ENCODE data around the gene USP9X. TPM values are rescaled to one million over a fixed set of nuclear protein-coding genes. Genes with fewer than 3 reads are reported as not detected.

USP9X gene
- total RNA-seq, 1 experiment from 2014 or later = 163 TPM

DNA sequence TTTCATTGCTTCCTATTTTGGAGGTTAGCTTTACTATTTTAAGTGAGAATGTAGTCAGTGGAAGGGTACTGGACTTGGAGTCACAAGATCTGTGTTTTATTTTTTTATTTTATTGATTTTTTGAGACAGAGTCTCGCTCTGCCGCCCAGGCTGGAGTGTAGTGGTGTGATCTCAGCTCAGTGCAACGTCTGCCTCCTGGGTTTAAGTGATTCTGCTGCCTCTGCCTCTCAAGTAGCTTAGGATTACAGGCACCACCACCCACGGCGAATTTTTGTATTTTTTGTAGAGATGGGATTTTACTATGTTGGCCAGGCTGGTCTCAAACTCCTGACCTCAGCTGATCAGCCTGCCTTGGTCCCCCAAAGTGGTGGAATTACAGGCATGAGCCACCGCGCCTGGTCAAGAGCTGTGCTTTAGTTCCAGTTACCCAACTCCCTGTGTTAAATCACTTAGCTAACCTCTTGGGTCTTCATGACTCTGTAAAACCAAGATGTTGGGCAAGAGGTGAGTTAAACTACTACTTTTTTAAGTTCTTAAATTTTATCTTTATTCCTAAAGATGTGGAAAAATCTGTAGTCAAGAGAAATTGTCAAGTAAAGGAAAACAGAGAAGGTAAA lies 11.2 kb downstream of the USP9X start (continued):
- TF ChIP-seq, protein P1, sequence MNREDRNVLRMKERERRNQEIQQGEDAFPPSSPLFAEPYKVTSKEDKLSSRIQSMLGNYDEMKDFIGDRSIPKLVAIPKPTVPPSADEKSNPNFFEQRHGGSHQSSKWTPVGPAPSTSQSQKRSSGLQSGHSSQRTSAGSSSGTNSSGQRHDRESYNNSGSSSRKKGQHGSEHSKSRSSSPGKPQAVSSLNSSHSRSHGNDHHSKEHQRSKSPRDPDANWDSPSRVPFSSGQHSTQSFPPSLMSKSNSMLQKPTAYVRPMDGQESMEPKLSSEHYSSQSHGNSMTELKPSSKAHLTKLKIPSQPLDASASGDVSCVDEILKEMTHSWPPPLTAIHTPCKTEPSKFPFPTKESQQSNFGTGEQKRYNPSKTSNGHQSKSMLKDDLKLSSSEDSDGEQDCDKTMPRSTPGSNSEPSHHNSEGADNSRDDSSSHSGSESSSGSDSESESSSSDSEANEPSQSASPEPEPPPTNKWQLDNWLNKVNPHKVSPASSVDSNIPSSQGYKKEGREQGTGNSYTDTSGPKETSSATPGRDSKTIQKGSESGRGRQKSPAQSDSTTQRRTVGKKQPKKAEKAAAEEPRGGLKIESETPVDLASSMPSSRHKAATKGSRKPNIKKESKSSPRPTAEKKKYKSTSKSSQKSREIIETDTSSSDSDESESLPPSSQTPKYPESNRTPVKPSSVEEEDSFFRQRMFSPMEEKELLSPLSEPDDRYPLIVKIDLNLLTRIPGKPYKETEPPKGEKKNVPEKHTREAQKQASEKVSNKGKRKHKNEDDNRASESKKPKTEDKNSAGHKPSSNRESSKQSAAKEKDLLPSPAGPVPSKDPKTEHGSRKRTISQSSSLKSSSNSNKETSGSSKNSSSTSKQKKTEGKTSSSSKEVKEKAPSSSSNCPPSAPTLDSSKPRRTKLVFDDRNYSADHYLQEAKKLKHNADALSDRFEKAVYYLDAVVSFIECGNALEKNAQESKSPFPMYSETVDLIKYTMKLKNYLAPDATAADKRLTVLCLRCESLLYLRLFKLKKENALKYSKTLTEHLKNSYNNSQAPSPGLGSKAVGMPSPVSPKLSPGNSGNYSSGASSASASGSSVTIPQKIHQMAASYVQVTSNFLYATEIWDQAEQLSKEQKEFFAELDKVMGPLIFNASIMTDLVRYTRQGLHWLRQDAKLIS (CRISPR knock-in tag; IDR thresholded peaks at IDR 0.05; ENCODE audit: borderline replicate concordance) = no peak
- TF ChIP-seq FOXJ3 (CRISPR knock-in tag; IDR thresholded peaks at IDR 0.05; ENCODE audit: borderline replicate concordance) (no peak), SMAD4 (CRISPR knock-in tag; IDR thresholded peaks at IDR 0.05) (no peak), ZNF396 (CRISPR knock-in tag; IDR thresholded peaks at IDR 0.05; ENCODE audit: borderline replicate concordance) (no peak)
- TF ChIP-seq, protein P2, sequence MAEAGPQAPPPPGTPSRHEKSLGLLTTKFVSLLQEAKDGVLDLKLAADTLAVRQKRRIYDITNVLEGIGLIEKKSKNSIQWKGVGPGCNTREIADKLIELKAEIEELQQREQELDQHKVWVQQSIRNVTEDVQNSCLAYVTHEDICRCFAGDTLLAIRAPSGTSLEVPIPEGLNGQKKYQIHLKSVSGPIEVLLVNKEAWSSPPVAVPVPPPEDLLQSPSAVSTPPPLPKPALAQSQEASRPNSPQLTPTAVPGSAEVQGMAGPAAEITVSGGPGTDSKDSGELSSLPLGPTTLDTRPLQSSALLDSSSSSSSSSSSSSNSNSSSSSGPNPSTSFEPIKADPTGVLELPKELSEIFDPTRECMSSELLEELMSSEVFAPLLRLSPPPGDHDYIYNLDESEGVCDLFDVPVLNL (CRISPR knock-in tag; IDR thresholded peaks at IDR 0.05; ENCODE audit: borderline replicate concordance, low read depth) = no peak

DNA sequence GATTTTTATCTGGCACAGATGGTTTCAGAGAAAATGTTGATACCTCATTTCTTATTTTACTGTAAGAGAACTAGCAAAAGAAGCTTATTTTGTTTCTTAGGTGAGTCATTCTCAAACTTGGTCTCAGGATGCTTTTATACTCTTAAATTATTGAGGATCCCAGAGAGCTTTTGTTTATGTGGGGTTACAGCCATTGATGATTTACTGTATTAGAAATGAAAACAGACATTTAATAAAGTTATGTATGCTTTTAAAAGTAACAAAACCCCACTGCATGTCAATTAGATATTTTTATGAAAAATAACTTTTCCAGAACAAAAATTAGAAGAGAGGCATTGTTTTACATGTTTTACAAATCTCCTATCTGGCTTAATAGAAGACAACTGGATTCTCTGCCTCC lies 12.1 kb downstream of the USP9X start:
- TF ChIP-seq SMAD3 (CRISPR knock-in tag; IDR thresholded peaks at IDR 0.05; ENCODE audit: borderline replicate concordance) (no peak), JUN (CRISPR knock-in tag; IDR thresholded peaks at IDR 0.05) (no peak), ZNF416 (CRISPR knock-in tag; IDR thresholded peaks at IDR 0.05) (no peak), ZNF138 (CRISPR knock-in tag; conservative IDR thresholded peaks at IDR 0.05) (no peak), TCF7 (CRISPR knock-in tag; IDR thresholded peaks at IDR 0.05; ENCODE audit: low read depth) (no peak), SMAD4 (CRISPR knock-in tag; IDR thresholded peaks at IDR 0.05) (no peak), FOXP1 (CRISPR knock-in tag; IDR thresholded peaks at IDR 0.05; ENCODE audit: borderline replicate concordance) (no peak)
- TF ChIP-seq, protein P3, sequence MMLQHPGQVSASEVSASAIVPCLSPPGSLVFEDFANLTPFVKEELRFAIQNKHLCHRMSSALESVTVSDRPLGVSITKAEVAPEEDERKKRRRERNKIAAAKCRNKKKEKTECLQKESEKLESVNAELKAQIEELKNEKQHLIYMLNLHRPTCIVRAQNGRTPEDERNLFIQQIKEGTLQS (CRISPR knock-in tag; conservative IDR thresholded peaks at IDR 0.05) = no peak
- TF ChIP-seq, protein P4, sequence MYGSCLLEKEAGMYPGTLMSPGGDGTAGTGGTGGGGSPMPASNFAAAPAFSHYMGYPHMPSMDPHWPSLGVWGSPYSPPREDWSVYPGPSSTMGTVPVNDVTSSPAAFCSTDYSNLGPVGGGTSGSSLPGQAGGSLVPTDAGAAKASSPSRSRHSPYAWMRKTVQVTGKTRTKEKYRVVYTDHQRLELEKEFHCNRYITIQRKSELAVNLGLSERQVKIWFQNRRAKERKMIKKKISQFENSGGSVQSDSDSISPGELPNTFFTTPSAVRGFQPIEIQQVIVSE (CRISPR knock-in tag; IDR thresholded peaks at IDR 0.05; ENCODE audit: borderline replicate concordance) = no peak
- TF ChIP-seq, protein P5, sequence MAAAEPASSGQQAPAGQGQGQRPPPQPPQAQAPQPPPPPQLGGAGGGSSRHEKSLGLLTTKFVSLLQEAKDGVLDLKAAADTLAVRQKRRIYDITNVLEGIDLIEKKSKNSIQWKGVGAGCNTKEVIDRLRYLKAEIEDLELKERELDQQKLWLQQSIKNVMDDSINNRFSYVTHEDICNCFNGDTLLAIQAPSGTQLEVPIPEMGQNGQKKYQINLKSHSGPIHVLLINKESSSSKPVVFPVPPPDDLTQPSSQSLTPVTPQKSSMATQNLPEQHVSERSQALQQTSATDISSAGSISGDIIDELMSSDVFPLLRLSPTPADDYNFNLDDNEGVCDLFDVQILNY (CRISPR knock-in tag; IDR thresholded peaks at IDR 0.05) = no peak
- TF ChIP-seq, protein P6, sequence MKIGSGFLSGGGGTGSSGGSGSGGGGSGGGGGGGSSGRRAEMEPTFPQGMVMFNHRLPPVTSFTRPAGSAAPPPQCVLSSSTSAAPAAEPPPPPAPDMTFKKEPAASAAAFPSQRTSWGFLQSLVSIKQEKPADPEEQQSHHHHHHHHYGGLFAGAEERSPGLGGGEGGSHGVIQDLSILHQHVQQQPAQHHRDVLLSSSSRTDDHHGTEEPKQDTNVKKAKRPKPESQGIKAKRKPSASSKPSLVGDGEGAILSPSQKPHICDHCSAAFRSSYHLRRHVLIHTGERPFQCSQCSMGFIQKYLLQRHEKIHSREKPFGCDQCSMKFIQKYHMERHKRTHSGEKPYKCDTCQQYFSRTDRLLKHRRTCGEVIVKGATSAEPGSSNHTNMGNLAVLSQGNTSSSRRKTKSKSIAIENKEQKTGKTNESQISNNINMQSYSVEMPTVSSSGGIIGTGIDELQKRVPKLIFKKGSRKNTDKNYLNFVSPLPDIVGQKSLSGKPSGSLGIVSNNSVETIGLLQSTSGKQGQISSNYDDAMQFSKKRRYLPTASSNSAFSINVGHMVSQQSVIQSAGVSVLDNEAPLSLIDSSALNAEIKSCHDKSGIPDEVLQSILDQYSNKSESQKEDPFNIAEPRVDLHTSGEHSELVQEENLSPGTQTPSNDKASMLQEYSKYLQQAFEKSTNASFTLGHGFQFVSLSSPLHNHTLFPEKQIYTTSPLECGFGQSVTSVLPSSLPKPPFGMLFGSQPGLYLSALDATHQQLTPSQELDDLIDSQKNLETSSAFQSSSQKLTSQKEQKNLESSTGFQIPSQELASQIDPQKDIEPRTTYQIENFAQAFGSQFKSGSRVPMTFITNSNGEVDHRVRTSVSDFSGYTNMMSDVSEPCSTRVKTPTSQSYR (CRISPR knock-in tag; IDR thresholded peaks at IDR 0.05) = no peak
- TF ChIP-seq, protein P7, sequence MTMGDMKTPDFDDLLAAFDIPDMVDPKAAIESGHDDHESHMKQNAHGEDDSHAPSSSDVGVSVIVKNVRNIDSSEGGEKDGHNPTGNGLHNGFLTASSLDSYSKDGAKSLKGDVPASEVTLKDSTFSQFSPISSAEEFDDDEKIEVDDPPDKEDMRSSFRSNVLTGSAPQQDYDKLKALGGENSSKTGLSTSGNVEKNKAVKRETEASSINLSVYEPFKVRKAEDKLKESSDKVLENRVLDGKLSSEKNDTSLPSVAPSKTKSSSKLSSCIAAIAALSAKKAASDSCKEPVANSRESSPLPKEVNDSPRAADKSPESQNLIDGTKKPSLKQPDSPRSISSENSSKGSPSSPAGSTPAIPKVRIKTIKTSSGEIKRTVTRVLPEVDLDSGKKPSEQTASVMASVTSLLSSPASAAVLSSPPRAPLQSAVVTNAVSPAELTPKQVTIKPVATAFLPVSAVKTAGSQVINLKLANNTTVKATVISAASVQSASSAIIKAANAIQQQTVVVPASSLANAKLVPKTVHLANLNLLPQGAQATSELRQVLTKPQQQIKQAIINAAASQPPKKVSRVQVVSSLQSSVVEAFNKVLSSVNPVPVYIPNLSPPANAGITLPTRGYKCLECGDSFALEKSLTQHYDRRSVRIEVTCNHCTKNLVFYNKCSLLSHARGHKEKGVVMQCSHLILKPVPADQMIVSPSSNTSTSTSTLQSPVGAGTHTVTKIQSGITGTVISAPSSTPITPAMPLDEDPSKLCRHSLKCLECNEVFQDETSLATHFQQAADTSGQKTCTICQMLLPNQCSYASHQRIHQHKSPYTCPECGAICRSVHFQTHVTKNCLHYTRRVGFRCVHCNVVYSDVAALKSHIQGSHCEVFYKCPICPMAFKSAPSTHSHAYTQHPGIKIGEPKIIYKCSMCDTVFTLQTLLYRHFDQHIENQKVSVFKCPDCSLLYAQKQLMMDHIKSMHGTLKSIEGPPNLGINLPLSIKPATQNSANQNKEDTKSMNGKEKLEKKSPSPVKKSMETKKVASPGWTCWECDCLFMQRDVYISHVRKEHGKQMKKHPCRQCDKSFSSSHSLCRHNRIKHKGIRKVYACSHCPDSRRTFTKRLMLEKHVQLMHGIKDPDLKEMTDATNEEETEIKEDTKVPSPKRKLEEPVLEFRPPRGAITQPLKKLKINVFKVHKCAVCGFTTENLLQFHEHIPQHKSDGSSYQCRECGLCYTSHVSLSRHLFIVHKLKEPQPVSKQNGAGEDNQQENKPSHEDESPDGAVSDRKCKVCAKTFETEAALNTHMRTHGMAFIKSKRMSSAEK (CRISPR knock-in tag; IDR thresholded peaks at IDR 0.05; ENCODE audit: borderline replicate concordance) = no peak
- Mint-ChIP-seq H3K27ac (no peak overlapping the region), H3K4me1 (peaks cover 58% of the 10 kb centered on the region), H3K36me3 (no peaks in the 10 kb centered on the region), H3K27me3 (ENCODE audit: low read depth) (no peaks in the 10 kb centered on the region; the same call in 1 of the 2 replicates), H3K9me3 (no peaks in the 10 kb centered on the region), H3K4me3 (peak overlapping the region; percentile 22; the same call in 1 of the 2 replicates)
- ChIA-PET POLR2A (no interaction called here), CTCF (no interaction called here)
- DNase-seq (ENCODE audit: low spot score) (no peak), ATAC-seq (no peak)
